Spinal cord (tissue), 10 donors: Measurements from ENCODE around the gene C4orf50. TPM values are rescaled to one million over a fixed set of nuclear protein-coding genes. Genes with fewer than 3 reads are reported as not detected.

Source experiments
- DNase-seq, 6 donors: peaks; one replicate each; pipeline versions ENCODE4 v3.0.0 to v3.0.0-alpha.2; 2013 to 2015; ENCODE audit warnings: low spot score in 6 of 6, low read depth in 4 of 6
- H3K27ac ChIP-seq: one replicate; pipeline ENCODE4 v1.5.1; 2013; ENCODE audit warnings: low read depth, low read length, control low read depth
- H3K27me3 ChIP-seq: one replicate; pipeline ENCODE4 v1.6.1; 2013; ENCODE audit warnings: low read length; ENCODE audit not compliant: control insufficient read depth, insufficient read depth
- H3K36me3 ChIP-seq: one replicate; pipeline ENCODE4 v1.6.1; 2013; ENCODE audit warnings: low read length; ENCODE audit not compliant: control insufficient read depth, insufficient read depth
- H3K4me1 ChIP-seq: one replicate; pipeline ENCODE4 v1.6.1; 2013; ENCODE audit warnings: low read length; ENCODE audit not compliant: control insufficient read depth, insufficient read depth
- H3K4me3 ChIP-seq: one replicate; pipeline ENCODE4 v1.5.1; 2013; ENCODE audit warnings: low read depth, low read length, control low read depth
- H3K9me3 ChIP-seq: one replicate; pipeline ENCODE4 v1.6.1; 2013; ENCODE audit warnings: low read length; ENCODE audit not compliant: control insufficient read depth, insufficient read depth
- WGBS: methylation state at CpG from one replicate; pipeline ENCODE4 v1.1.5; 2013; ENCODE audit warnings: missing lambda C conversion rate; ENCODE audit not compliant: insufficient coverage; 5-methylcytosine and 5-hydroxymethylcytosine counted together
- polyA plus RNA-seq, 2 donors: library from polyadenylated mRNA; unstranded; fragments of 120-200 nt; gene quantifications; one replicate each; pipeline ENCODE4 v1.2.1, GENCODE V29; 2013; ENCODE audit not compliant: insufficient read length in 2 of 2
- total RNA-seq, 2 donors: library from RNA; depleted of rRNA in 1 of 2; stranded (reverse); fragments of 120-200 nt in 1 of 2; fragments of >200 nt in 1 of 2; gene quantifications; one replicate each; pipeline versions ENCODE4 v1.2.3 to v1.2.4, GENCODE V29; 2013 to 2014
- donor health status: healthy.

Gene C4orf50
- total and polyA plus RNA-seq, 4 donors: 1.9 to 6.4 (median 2.7) TPM

GRCh38 chr4:5930876-5931275 is 87.4 kb downstream of the C4orf50 start:
- Histone ChIP-seq H3K36me3 (no peaks in the 10 kb centered on the region), H3K27me3 (no peaks in the 10 kb centered on the region), H3K4me1 (peaks cover 4% of the 10 kb centered on the region), H3K9me3 (no peaks in the 10 kb centered on the region), H3K4me3 (no peak overlapping the region), H3K27ac (no peak overlapping the region)
- 55% methylated on average over 7 of the region's 7 CpGs for WGBS
- DNase-seq: no peak

- Histone ChIP-seq H3K4me1 (peaks cover 8% of the 10 kb centered on the region), H3K27ac (no peak overlapping the region), H3K27me3 (no peaks in the 10 kb centered on the region), H3K36me3 (no peaks in the 10 kb centered on the region), H3K9me3 (no peaks in the 10 kb centered on the region), H3K4me3 (no peak overlapping the region)
- DNase-seq: no peak
- 93% methylated on average over 7 of the region's 8 CpGs for WGBS
Measured at GRCh38 chr4:5930456-5930855, 87.8 kb downstream of the C4orf50 start.

DNA sequence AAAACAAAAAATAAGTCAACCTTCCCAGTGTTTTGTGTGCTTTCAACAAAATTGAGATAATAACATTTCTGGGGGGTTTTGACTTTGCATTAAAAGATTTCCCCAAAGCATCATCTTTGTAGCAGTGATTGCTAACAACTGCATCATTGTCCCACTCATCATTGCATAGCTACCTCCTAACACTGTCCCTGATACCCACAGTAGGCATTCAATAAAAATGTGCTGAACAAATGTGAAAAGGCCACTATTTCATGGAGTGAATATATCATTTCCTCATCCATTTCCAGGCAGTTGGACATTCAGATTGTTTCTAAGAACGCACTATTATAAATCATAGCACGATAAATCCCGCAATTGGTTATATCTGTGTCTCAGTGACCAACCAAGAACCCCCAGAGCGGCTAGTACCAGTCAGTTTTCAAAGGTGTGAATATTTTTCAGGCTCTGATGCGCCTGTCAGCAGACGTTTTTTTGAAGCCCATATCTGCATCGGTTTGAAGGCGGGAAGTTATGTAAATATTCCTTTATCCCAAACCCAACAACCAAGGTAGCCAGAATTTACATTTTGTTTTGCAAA is 89.3 kb downstream of the C4orf50 start:
- Histone ChIP-seq H3K36me3 (no peaks in the 10 kb centered on the region), H3K27me3 (no peaks in the 10 kb centered on the region), H3K4me3 (no peak overlapping the region), H3K27ac (no peak overlapping the region), H3K4me1 (peaks cover 8% of the 10 kb centered on the region), H3K9me3 (no peaks in the 10 kb centered on the region)
- 81% methylated on average over 6 of the region's 8 CpGs for WGBS
- DNase-seq: peak in 1 of 6 donors; percentile 35

DNA sequence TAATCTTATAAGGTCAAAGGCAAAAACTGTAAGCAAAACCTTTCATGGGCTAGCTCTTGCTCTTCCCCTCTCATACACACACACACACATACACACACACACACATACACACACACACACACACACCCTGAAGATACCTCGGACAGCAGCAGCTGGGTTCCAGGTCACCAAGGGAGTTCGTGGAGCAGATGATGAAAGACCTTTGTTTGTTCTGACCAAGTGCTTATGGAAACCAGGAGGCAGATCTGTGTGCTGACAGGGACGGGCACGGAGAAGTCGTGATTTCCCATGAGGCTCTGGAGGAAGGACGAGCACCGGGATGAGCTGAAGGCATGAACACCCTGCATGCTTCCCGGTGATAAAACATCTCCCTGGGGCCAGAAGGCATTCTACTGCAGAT is 90.0 kb downstream of the C4orf50 start:
- H3K4me1 ChIP-seq: peaks cover 4% of the 10 kb centered on the region
- no peak overlapping the region for H3K27ac ChIP-seq
- H3K4me3 ChIP-seq: no peak overlapping the region
- H3K36me3 ChIP-seq: no peaks in the 10 kb centered on the region
- H3K27me3 ChIP-seq: no peaks in the 10 kb centered on the region
- no peaks in the 10 kb centered on the region for H3K9me3 ChIP-seq
- 42% methylated on average over 7 of the region's 8 CpGs for WGBS
- DNase-seq: peak in 1 of 6 donors; percentile 52

DNA sequence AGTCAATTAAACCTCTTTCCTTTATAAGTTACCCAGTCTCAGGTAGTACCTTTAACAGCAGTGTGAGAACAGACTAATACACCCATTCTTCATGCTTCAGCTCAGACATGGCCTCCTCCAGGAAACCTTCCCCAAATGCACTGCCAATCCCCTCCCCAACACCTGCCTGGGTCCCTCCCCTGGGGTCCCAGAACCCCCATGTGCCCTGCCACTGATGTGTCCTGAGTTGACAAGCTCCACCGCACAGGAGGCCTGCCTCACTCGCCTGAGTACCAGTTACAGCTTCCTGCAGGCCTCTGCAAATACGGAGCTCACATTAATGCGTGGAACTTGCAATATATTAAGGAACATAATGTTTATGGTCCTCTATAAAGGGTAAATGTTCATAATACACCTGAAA is 90.5 kb downstream of the C4orf50 start:
- Histone ChIP-seq H3K27ac (no peak overlapping the region), H3K27me3 (no peaks in the 10 kb centered on the region), H3K9me3 (no peaks in the 10 kb centered on the region), H3K4me1 (peaks cover 4% of the 10 kb centered on the region), H3K36me3 (no peaks in the 10 kb centered on the region), H3K4me3 (no peak overlapping the region)
- WGBS: 69% methylated on average over 2 of the region's 4 CpGs
- DNase-seq: peak in 1 of 6 donors; percentile 52

- Histone ChIP-seq H3K4me1 (peaks cover 4% of the 10 kb centered on the region), H3K27ac (no peak overlapping the region), H3K27me3 (no peaks in the 10 kb centered on the region), H3K4me3 (no peak overlapping the region), H3K36me3 (no peaks in the 10 kb centered on the region), H3K9me3 (no peaks in the 10 kb centered on the region)
- DNase-seq: no peak
- WGBS: 93% methylated on average over 2 of the region's 3 CpGs
Measured at GRCh38 chr4:5927116-5927515, 91.1 kb downstream of the C4orf50 start.

GRCh38 chr4:5926598-5926997 is 91.6 kb downstream of the C4orf50 start:
- Histone ChIP-seq H3K9me3 (no peaks in the 10 kb centered on the region), H3K36me3 (no peaks in the 10 kb centered on the region), H3K4me3 (no peak overlapping the region), H3K27ac (no peak overlapping the region), H3K4me1 (peaks cover 8% of the 10 kb centered on the region), H3K27me3 (no peaks in the 10 kb centered on the region)
- 72% methylated on average over 4 of the region's 7 CpGs for WGBS
- DNase-seq: no peak

- H3K27ac ChIP-seq: no peak overlapping the region
- peak in 1 of 6 donors; percentile 76 for DNase-seq
- H3K4me1 ChIP-seq: peaks cover 9% of the 10 kb centered on the region
- WGBS: 57% methylated on average over 12 of the region's 16 CpGs
- no peaks in the 10 kb centered on the region for H3K36me3 ChIP-seq
- no peak overlapping the region for H3K4me3 ChIP-seq
- no peaks in the 10 kb centered on the region for H3K9me3 ChIP-seq
- H3K27me3 ChIP-seq: no peaks in the 10 kb centered on the region
Measured at GRCh38 chr4:5925419-5926200, 92.6 kb downstream of the C4orf50 start.

DNA sequence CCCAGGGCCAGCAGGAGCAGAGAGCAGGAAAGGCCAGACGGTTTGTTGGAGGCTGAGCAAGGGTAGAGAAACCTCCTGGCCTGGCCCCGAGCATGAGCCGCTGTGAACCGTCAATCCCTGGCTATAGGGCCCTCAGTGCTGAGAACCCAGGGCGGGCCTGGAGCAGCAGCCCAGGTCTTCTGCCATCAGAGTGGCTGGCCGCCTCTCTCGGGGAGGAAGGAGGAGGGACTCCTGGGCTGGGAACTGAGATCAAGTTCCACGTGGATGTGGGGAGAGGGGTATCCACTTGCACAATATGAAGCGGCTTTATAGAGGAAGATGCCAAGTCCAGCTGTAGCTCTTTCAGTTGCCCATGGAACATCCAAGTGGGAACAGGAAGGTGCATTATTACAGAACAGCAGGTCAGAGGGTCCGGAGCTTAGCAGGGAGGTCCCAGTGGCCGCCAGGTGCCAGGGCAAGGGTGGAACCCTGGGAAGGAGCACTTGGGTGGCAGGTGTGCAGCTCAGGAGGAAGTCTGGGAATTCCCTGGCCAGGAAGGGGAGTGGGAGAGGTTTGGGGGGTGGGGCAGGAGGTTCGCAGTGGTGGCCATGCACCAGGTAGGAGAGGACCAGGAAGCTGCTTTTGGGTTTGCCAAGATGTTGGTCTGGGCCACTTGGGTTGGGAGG is 93.6 kb downstream of the C4orf50 start:
- no peak overlapping the region for H3K4me3 ChIP-seq
- no peak for DNase-seq
- H3K9me3 ChIP-seq: no peaks in the 10 kb centered on the region
- no peaks in the 10 kb centered on the region for H3K36me3 ChIP-seq
- no peaks in the 10 kb centered on the region for H3K27me3 ChIP-seq
- 82% methylated on average over 11 of the region's 12 CpGs for WGBS
- no peak overlapping the region for H3K27ac ChIP-seq
- H3K4me1 ChIP-seq: peaks cover 9% of the 10 kb centered on the region
